PFSK-1 (cell line): ENCODE measurements around the gene AQP7.

Source experiments
- POLR2AphosphoS5 ChIP-seq: IDR thresholded peaks from 2 replicates; pipeline ENCODE4 v1.6.1; 2012; ENCODE audit warnings: low read depth, mild to moderate bottlenecking, control low read depth, low read length, moderate library complexity
- REST ChIP-seq, 2 experiments: IDR thresholded peaks; 2 replicates each; pipeline versions ENCODE4 v1.6.1 to v1.8.0; 2011 to 2012; ENCODE audit warnings: low read depth in 2 of 2, low read length in 2 of 2, control low read depth in 1 of 2, inconsistent platforms in 1 of 2, mild to moderate bottlenecking in 1 of 2, moderate library complexity in 1 of 2; ENCODE audit not compliant: insufficient read depth in 1 of 2
- SIN3A ChIP-seq: IDR thresholded peaks from 2 replicates; pipeline ENCODE4 v1.6.1; 2012; ENCODE audit warnings: mild to moderate bottlenecking, low read length, moderate library complexity, borderline replicate concordance; ENCODE audit not compliant: insufficient read depth

GRCh38 chr9:33346564-33346963 is 55.8 kb downstream of the AQP7 start:
- TF ChIP-seq POLR2AphosphoS5, result no peak
- TF ChIP-seq SIN3A, result no peak
- TF ChIP-seq REST (IDR thresholded peaks at IDR 0.05; ENCODE audit: insufficient read depth in 1 of 2, low read depth in 2 of 2, low read length in 2 of 2), result no peak
